HEK293 (cell line): ENCODE results near the gene KLF7.

ENCODE experiments used
- CTCF ChIA-PET: fragments of 350-600 bp; formaldehyde crosslinking; extraction: SDS; loops from one replicate; lab custom pipeline; 2021; ENCODE audit warnings: antibody characterized with exemption; lab: Yijun Ruan, JAX
- POLR2A ChIA-PET: fragments of 300-600 bp; formaldehyde crosslinking; extraction: SDS; loops from one replicate; lab custom pipeline; 2020; ENCODE audit warnings: antibody characterized with exemption, inconsistent platforms; lab: Yijun Ruan, JAX
- H3K27ac ChIP-seq: fragments of 200-500 bp; sonication (Bioruptor generic); 2 replicates; pipeline ENCODE4 v1.5.1; 2014; ENCODE audit warnings: low read depth, low read length, control low read depth, inconsistent platforms; ENCODE audit errors: extremely low read depth
- H3K36me3 ChIP-seq, 2 experiments: fragments of 200-500 bp in 1 of 2; sonication (Bioruptor generic) in 1 of 2; 1 replicate in 1 of 2; 2 replicates in 1 of 2; pipeline ENCODE4 v1.5.1; 2014 to 2017; ENCODE audit warnings: inconsistent platforms in 2 of 2, low read length in 2 of 2; ENCODE audit not compliant: control insufficient read depth in 2 of 2, insufficient read depth in 1 of 2
- H3K4me1 ChIP-seq: fragments of 200-500 bp; sonication (Bioruptor generic); 2 replicates; pipeline ENCODE4 v1.5.1; 2014; ENCODE audit warnings: mild to moderate bottlenecking, low read length, inconsistent platforms; ENCODE audit not compliant: control insufficient read depth, insufficient read depth
- H3K4me3 ChIP-seq: 2 replicates; pipeline ENCODE4 v1.5.1; 2011; ENCODE audit warnings: low read depth, mild to moderate bottlenecking, control low read depth, low read length, moderate library complexity
- H3K9me3 ChIP-seq: fragments of 200-500 bp; sonication (Bioruptor generic); 2 replicates; pipeline ENCODE4 v1.5.1; 2014; ENCODE audit warnings: low read depth, low read length, inconsistent platforms; ENCODE audit not compliant: control insufficient read depth, insufficient read depth
- CTCF ChIP-seq: fragments of 450-650 bp; formaldehyde crosslinking; IDR thresholded peaks from 2 replicates; pipeline ENCODE4 v1.5.1; 2016; ENCODE audit warnings: missing biosample characterization, missing genetic modification characterization
- EGR2 ChIP-seq: fragments of 450-650 bp; formaldehyde crosslinking; IDR thresholded peaks from 2 replicates; pipeline ENCODE4 v1.5.1; 2016; ENCODE audit warnings: low read depth, missing biosample characterization, missing genetic modification characterization
- ELK4 ChIP-seq: IDR thresholded peaks from 2 replicates; pipeline ENCODE4 v1.6.1; 2011; ENCODE audit warnings: mild to moderate bottlenecking, low read depth, low read length, borderline replicate concordance
- GLIS2 ChIP-seq: fragments of 450-650 bp; formaldehyde crosslinking; IDR thresholded peaks from 2 replicates; pipeline ENCODE4 v1.5.1; 2016; ENCODE audit warnings: missing biosample characterization, missing genetic modification characterization
- SP3 ChIP-seq: fragments of 450-650 bp; formaldehyde crosslinking; IDR thresholded peaks from 2 replicates; pipeline ENCODE4 v1.5.1; 2016; ENCODE audit warnings: missing biosample characterization, missing genetic modification characterization
- ZBTB17 ChIP-seq: fragments of 450-650 bp; formaldehyde crosslinking; IDR thresholded peaks from 2 replicates; pipeline ENCODE4 v1.5.1; 2016; ENCODE audit warnings: missing biosample characterization, missing genetic modification characterization
- ZBTB20 ChIP-seq: fragments of 450-650 bp; formaldehyde crosslinking; IDR thresholded peaks from 2 replicates; pipeline ENCODE4 v1.5.1; 2016; ENCODE audit warnings: missing biosample characterization, missing genetic modification characterization
- ZBTB7A ChIP-seq: fragments of 450-650 bp; formaldehyde crosslinking; IDR thresholded peaks from 2 replicates; pipeline ENCODE4 v1.5.1; 2016; ENCODE audit warnings: low read depth, missing biosample characterization, missing genetic modification characterization
- ZFHX2 ChIP-seq: fragments of 450-650 bp; formaldehyde crosslinking; conservative IDR thresholded peaks from 2 replicates; pipeline ENCODE4 v1.5.1; 2016; ENCODE audit warnings: missing biosample characterization, missing genetic modification characterization
- ZNF311 ChIP-seq: fragments of 450-650 bp; formaldehyde crosslinking; IDR thresholded peaks from 2 replicates; pipeline ENCODE4 v1.5.1; 2017; ENCODE audit warnings: missing biosample characterization, missing genetic modification characterization, borderline replicate concordance
- ZNF324 ChIP-seq: fragments of 450-650 bp; formaldehyde crosslinking; IDR thresholded peaks from 2 replicates; pipeline ENCODE4 v1.5.1; 2016; ENCODE audit warnings: missing biosample characterization, missing genetic modification characterization
- ZNF335 ChIP-seq: fragments of 450-650 bp; formaldehyde crosslinking; conservative IDR thresholded peaks from 2 replicates; pipeline ENCODE4 v1.5.1; 2016; ENCODE audit warnings: missing biosample characterization, missing genetic modification characterization
- ZNF561 ChIP-seq: fragments of 450-650 bp; IDR thresholded peaks from 2 replicates; pipeline ENCODE4 v1.5.1; 2018; ENCODE audit warnings: missing biosample characterization, missing genetic modification characterization, borderline replicate concordance
- ZNF596 ChIP-seq: fragments of 450-650 bp; IDR thresholded peaks from 2 replicates; pipeline ENCODE4 v1.5.0; 2018; ENCODE audit warnings: missing biosample characterization, mild to moderate bottlenecking, missing genetic modification characterization, moderate library complexity
- ZNF624 ChIP-seq: fragments of 450-650 bp; formaldehyde crosslinking; IDR thresholded peaks from 2 replicates; pipeline ENCODE4 v1.5.1; 2017; ENCODE audit warnings: missing biosample characterization, missing genetic modification characterization
- ZNF664 ChIP-seq: fragments of 450-650 bp; formaldehyde crosslinking; IDR thresholded peaks from 2 replicates; pipeline ENCODE4 v1.5.1; 2016; ENCODE audit warnings: missing biosample characterization, missing genetic modification characterization
- TF ChIP-seq, protein P1 (sequence below): fragments of 450-650 bp; formaldehyde crosslinking; IDR thresholded peaks from 2 replicates; pipeline ENCODE4 v1.5.1; 2017; ENCODE audit warnings: missing biosample characterization, missing genetic modification characterization
- TF ChIP-seq, protein P2 (sequence below): fragments of 450-650 bp; formaldehyde crosslinking; conservative IDR thresholded peaks from 2 replicates; pipeline ENCODE4 v1.5.1; 2016; ENCODE audit warnings: low read depth, missing biosample characterization, missing genetic modification characterization

The KLF7 gene

GRCh38 chr2:207075456-207075855 is 90.3 kb downstream of the KLF7 start:
- Histone ChIP-seq H3K36me3 (peaks cover 0 to 2% of the 10 kb centered on the region in 2 experiments; a peak in 1 of 3 replicates), H3K4me1 (no peaks in the 10 kb centered on the region; the same call in 1 of the 2 replicates), H3K9me3 (no peaks in the 10 kb centered on the region), H3K27ac (no peak overlapping the region), H3K4me3 (no peak overlapping the region)
- peak; percentile 48; the same call in 1 of the 2 replicates for TF ChIP-seq EGR2 (tag by site-specific recombination)
- TF ChIP-seq ZNF561 = no peak
- TF ChIP-seq ZNF624 (tag by site-specific recombination) = no peak
- TF ChIP-seq GLIS2 (tag by site-specific recombination) = no peak
- peak; percentile 56 for TF ChIP-seq ZFHX2 (tag by site-specific recombination)
- ChIA-PET CTCF (interaction anchor here (0.6 to 1.2 kb wide), 3 partner anchors 21 to 278 kb away, joined by 3 read pairs; no protein-coding TSS in a partner anchor), POLR2A (no interaction called here)

- ChIA-PET CTCF (interaction anchor here (0.6 to 1.3 kb wide), 4 partner anchors 22 to 559 kb away, joined by 3 to 6 read pairs (median 4); no protein-coding TSS in a partner anchor), POLR2A (no interaction called here)
- Histone ChIP-seq H3K27ac (no peak overlapping the region), H3K36me3 (no peaks in the 10 kb centered on the region), H3K4me3 (no peak overlapping the region), H3K9me3 (no peaks in the 10 kb centered on the region), H3K4me1 (no peaks in the 10 kb centered on the region; the same call in 1 of the 2 replicates)
- TF ChIP-seq ZBTB20 (tag by site-specific recombination) = no peak
- no peak for TF ChIP-seq ZNF596
- TF ChIP-seq SP3 (tag by site-specific recombination) = no peak
- TF ChIP-seq ZBTB7A = no peak
- TF ChIP-seq, protein P1, sequence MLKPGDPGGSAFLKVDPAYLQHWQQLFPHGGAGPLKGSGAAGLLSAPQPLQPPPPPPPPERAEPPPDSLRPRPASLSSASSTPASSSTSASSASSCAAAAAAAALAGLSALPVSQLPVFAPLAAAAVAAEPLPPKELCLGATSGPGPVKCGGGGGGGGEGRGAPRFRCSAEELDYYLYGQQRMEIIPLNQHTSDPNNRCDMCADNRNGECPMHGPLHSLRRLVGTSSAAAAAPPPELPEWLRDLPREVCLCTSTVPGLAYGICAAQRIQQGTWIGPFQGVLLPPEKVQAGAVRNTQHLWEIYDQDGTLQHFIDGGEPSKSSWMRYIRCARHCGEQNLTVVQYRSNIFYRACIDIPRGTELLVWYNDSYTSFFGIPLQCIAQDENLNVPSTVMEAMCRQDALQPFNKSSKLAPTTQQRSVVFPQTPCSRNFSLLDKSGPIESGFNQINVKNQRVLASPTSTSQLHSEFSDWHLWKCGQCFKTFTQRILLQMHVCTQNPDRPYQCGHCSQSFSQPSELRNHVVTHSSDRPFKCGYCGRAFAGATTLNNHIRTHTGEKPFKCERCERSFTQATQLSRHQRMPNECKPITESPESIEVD (tag by site-specific recombination) = no peak
- TF ChIP-seq ZNF664 (tag by site-specific recombination) = no peak
- TF ChIP-seq ZNF311 = no peak
- TF ChIP-seq, protein P2, sequence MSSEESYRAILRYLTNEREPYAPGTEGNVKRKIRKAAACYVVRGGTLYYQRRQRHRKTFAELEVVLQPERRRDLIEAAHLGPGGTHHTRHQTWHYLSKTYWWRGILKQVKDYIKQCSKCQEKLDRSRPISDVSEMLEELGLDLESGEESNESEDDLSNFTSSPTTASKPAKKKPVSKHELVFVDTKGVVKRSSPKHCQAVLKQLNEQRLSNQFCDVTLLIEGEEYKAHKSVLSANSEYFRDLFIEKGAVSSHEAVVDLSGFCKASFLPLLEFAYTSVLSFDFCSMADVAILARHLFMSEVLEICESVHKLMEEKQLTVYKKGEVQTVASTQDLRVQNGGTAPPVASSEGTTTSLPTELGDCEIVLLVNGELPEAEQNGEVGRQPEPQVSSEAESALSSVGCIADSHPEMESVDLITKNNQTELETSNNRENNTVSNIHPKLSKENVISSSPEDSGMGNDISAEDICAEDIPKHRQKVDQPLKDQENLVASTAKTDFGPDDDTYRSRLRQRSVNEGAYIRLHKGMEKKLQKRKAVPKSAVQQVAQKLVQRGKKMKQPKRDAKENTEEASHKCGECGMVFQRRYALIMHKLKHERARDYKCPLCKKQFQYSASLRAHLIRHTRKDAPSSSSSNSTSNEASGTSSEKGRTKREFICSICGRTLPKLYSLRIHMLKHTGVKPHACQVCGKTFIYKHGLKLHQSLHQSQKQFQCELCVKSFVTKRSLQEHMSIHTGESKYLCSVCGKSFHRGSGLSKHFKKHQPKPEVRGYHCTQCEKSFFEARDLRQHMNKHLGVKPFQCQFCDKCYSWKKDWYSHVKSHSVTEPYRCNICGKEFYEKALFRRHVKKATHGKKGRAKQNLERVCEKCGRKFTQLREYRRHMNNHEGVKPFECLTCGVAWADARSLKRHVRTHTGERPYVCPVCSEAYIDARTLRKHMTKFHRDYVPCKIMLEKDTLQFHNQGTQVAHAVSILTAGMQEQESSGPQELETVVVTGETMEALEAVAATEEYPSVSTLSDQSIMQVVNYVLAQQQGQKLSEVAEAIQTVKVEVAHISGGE = 0 out of 2 replicates have a peak, but pooled peaks have one; percentile 14
- no peak for TF ChIP-seq ZNF324 (tag by site-specific recombination)
- no peak for TF ChIP-seq ELK4
- TF ChIP-seq CTCF (tag by site-specific recombination) = 0 out of 2 replicates have a peak, but pooled peaks have one; percentile 8
- TF ChIP-seq ZBTB17 (tag by site-specific recombination) = 0 out of 2 replicates have a peak, but pooled peaks have one; percentile 17
- TF ChIP-seq ZNF335 (tag by site-specific recombination) = peak; percentile 60
Observed at GRCh38 chr2:207073801-207074678, 91.7 kb downstream of the KLF7 start.
